ENCODE measurements around the gene BBLN. TPM values are rescaled to one million over a fixed set of nuclear protein-coding genes. Genes with fewer than 3 reads are reported as not detected.
A peak's percentile ranks its signal among the peaks of the same experiment; 100 is the strongest.

Gene BBLN
- total RNA-seq, 1 donor from 2014 or later = 47.3 TPM

DNA sequence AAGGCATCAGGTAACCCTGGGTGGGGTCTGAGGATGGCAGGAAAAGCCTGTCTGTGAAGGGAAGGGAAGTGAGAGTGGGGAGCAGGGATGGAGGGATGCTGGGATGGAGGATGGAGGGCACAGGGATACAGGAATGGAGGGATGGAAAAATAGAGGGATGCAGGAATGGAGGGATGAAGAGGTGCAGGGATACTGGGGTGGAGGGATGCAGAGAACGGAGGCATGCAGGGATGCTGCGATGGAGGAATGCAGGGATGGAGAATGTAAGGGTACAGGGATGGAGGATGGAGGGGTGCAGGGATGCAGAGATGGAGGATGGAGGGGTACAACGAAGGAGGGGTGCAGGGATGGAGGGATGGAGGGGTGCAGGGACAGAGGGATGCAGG, 41.6 kb upstream of the BBLN start:
- H3K27ac Mint-ChIP-seq (ENCODE audit: unreplicated experiment) = no peak overlapping the region
- H3K4me2 ChIP-seq (ENCODE audit: low read length) = no peak overlapping the region
- peaks cover 2% of the 10 kb centered on the region for H3K4me1 Mint-ChIP-seq (ENCODE audit: low read depth, unreplicated experiment)
- H3K36me3 Mint-ChIP-seq (ENCODE audit: low read depth, unreplicated experiment) = peaks cover 7% of the 10 kb centered on the region
- H3K27ac ChIP-seq (ENCODE audit: low read depth, low read length) = no peak overlapping the region
- peaks cover 3% of the 10 kb centered on the region for H3K4me1 ChIP-seq (ENCODE audit: insufficient read depth, low read length)
- H4K20me1 ChIP-seq (ENCODE audit: insufficient read depth, low read length) = peaks cover 4% of the 10 kb centered on the region
- no peaks in the 10 kb centered on the region for H3K79me2 ChIP-seq (ENCODE audit: insufficient read depth, low read length)
- no peaks in the 10 kb centered on the region for H3K36me3 ChIP-seq (ENCODE audit: insufficient read depth, low read length)
- no peak for FAIRE-seq
- DNase-seq (ENCODE audit: low read depth) = no peak
- H3K4me3 Mint-ChIP-seq (ENCODE audit: unreplicated experiment) = no peak overlapping the region
- no peaks in the 10 kb centered on the region for H3K9me3 Mint-ChIP-seq (ENCODE audit: unreplicated experiment)
- TF ChIP-seq, protein P1, sequence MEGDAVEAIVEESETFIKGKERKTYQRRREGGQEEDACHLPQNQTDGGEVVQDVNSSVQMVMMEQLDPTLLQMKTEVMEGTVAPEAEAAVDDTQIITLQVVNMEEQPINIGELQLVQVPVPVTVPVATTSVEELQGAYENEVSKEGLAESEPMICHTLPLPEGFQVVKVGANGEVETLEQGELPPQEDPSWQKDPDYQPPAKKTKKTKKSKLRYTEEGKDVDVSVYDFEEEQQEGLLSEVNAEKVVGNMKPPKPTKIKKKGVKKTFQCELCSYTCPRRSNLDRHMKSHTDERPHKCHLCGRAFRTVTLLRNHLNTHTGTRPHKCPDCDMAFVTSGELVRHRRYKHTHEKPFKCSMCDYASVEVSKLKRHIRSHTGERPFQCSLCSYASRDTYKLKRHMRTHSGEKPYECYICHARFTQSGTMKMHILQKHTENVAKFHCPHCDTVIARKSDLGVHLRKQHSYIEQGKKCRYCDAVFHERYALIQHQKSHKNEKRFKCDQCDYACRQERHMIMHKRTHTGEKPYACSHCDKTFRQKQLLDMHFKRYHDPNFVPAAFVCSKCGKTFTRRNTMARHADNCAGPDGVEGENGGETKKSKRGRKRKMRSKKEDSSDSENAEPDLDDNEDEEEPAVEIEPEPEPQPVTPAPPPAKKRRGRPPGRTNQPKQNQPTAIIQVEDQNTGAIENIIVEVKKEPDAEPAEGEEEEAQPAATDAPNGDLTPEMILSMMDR (IDR thresholded peaks at IDR 0.05; ENCODE audit: insufficient read depth, low read depth, low read length) = no peak
- TF ChIP-seq EZH2 (IDR thresholded peaks at IDR 0.05; ENCODE audit: insufficient read depth, low read length) = no peak
- H3K9ac ChIP-seq (ENCODE audit: low read length) = peak overlapping the region; percentile 33
- no peak overlapping the region for H2AFZ ChIP-seq (ENCODE audit: low read depth, low read length)
- H3K27me3 ChIP-seq (ENCODE audit: insufficient read depth, low read length) = no peaks in the 10 kb centered on the region
- H3K9me3 ChIP-seq (ENCODE audit: insufficient read depth, low read depth, low read length) = no peaks in the 10 kb centered on the region
- no peak overlapping the region for H3K4me3 ChIP-seq (ENCODE audit: insufficient read depth, low read depth, low read length)
- no peaks in the 10 kb centered on the region for H3K27me3 Mint-ChIP-seq (ENCODE audit: low read depth, unreplicated experiment)

DNA sequence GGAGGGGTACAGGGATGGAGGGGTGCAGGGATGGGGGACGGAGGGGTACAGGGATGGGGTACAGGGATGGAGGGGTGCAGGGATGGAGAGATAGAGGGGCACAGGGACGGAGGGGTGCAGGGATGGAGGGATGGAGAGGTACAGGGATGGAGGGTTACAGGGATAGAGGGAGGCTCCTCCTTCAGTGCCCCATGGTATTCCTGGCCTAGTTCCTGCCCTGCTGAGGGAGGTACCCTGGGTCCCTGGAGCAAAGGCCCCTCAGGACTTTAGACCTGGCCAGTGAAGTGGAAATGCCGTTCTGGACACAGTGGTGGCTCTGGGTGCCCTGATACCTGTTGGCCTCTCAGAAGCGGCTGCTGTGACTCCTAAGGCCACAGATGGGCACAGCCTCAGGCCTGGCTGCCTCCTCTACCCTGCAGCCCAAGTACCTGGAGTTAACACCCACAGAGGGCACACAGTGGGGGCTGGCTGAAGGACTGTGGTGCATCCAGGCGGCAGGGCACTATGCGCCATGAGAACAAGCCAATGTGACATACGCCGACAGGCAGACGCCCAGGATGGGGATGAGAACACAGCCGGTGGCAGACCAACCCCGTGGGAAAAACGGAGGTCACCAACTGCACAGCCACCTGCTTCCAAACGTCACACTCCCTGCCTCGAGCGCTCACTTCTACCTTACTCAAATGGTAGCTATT, 40.9 kb upstream of the BBLN start:
- Histone ChIP-seq H3K27ac (ENCODE audit: low read depth, low read length) (no peak overlapping the region), H3K4me2 (ENCODE audit: low read length) (no peak overlapping the region), H4K20me1 (ENCODE audit: insufficient read depth, low read length) (peaks cover 4% of the 10 kb centered on the region), H3K9me3 (ENCODE audit: insufficient read depth, low read depth, low read length) (no peaks in the 10 kb centered on the region), H2AFZ (ENCODE audit: low read depth, low read length) (no peak overlapping the region), H3K4me3 (ENCODE audit: insufficient read depth, low read depth, low read length) (no peak overlapping the region), H3K36me3 (ENCODE audit: insufficient read depth, low read length) (no peaks in the 10 kb centered on the region), H3K27me3 (ENCODE audit: insufficient read depth, low read length) (no peaks in the 10 kb centered on the region), H3K79me2 (ENCODE audit: insufficient read depth, low read length) (no peaks in the 10 kb centered on the region), H3K4me1 (ENCODE audit: insufficient read depth, low read length) (peaks cover 3% of the 10 kb centered on the region), H3K9ac (ENCODE audit: low read length) (no peak overlapping the region)
- Mint-ChIP-seq H3K9me3 (ENCODE audit: unreplicated experiment) (no peaks in the 10 kb centered on the region), H3K27ac (ENCODE audit: unreplicated experiment) (no peak overlapping the region), H3K4me3 (ENCODE audit: unreplicated experiment) (no peak overlapping the region), H3K36me3 (ENCODE audit: low read depth, unreplicated experiment) (peaks cover 6% of the 10 kb centered on the region), H3K4me1 (ENCODE audit: low read depth, unreplicated experiment) (peaks cover 2% of the 10 kb centered on the region), H3K27me3 (ENCODE audit: low read depth, unreplicated experiment) (no peaks in the 10 kb centered on the region)
- DNase-seq (ENCODE audit: low read depth) (no peak), FAIRE-seq (no peak)
- TF ChIP-seq, protein P1 (IDR thresholded peaks at IDR 0.05; ENCODE audit: insufficient read depth, low read depth, low read length) = no peak
- no peak for TF ChIP-seq EZH2 (IDR thresholded peaks at IDR 0.05; ENCODE audit: insufficient read depth, low read length)

DNA sequence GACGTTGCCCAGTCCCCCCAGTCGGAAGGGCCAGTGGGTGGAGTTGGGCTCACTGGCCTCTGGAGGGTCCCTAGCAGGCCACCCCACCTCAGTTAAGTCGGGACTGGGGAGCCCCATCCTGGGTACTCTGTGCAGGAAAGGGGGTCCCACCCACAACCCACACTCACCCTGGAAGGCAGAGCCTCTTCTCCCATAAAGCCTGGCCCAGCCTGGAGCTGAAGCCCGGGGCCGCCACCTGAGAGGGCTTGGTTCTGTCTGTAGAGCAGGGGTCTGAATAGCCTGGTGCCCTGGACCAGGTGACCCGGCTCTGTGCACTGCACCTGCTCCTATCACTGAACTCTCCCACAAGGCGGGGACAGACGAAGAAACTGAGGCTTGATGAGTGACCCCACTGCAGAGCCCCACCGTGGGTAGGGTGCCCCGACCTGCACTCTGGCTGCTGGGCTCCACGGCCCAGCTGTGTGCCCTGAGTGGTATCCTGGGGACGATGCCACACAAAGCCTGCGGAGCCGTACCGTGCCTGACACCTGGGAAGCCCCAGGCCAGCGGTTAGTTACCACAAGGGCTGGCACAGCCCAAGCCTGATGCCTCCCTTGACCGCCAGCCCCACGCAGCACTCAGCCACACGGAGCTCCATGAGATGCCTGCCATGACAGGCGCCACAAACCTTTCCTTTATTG, 39.9 kb upstream of the BBLN start:
- Histone ChIP-seq H3K79me2 (ENCODE audit: insufficient read depth, low read length) (peaks cover 8% of the 10 kb centered on the region), H3K27ac (ENCODE audit: low read depth, low read length) (no peak overlapping the region), H3K9ac (ENCODE audit: low read length) (no peak overlapping the region), H3K4me3 (ENCODE audit: insufficient read depth, low read depth, low read length) (no peak overlapping the region), H3K27me3 (ENCODE audit: insufficient read depth, low read length) (no peaks in the 10 kb centered on the region), H2AFZ (ENCODE audit: low read depth, low read length) (no peak overlapping the region), H3K9me3 (ENCODE audit: insufficient read depth, low read depth, low read length) (no peaks in the 10 kb centered on the region), H4K20me1 (ENCODE audit: insufficient read depth, low read length) (peaks cover 15% of the 10 kb centered on the region), H3K36me3 (ENCODE audit: insufficient read depth, low read length) (peaks cover 3% of the 10 kb centered on the region), H3K4me1 (ENCODE audit: insufficient read depth, low read length) (peaks cover 3% of the 10 kb centered on the region), H3K4me2 (ENCODE audit: low read length) (no peak overlapping the region)
- Mint-ChIP-seq H3K4me3 (ENCODE audit: unreplicated experiment) (no peak overlapping the region), H3K9me3 (ENCODE audit: unreplicated experiment) (no peaks in the 10 kb centered on the region), H3K27ac (ENCODE audit: unreplicated experiment) (no peak overlapping the region), H3K27me3 (ENCODE audit: low read depth, unreplicated experiment) (no peaks in the 10 kb centered on the region), H3K36me3 (ENCODE audit: low read depth, unreplicated experiment) (peaks cover 4% of the 10 kb centered on the region), H3K4me1 (ENCODE audit: low read depth, unreplicated experiment) (peaks cover 2% of the 10 kb centered on the region)
- no peak for TF ChIP-seq EZH2 (IDR thresholded peaks at IDR 0.05; ENCODE audit: insufficient read depth, low read length)
- TF ChIP-seq, protein P1 (IDR thresholded peaks at IDR 0.05; ENCODE audit: insufficient read depth, low read depth, low read length) = no peak
- no peak for FAIRE-seq
- no peak for DNase-seq (ENCODE audit: low read depth)

Measured in astrocyte (in vitro differentiated cells and primary cell).